WERI-Rb-1 (cell line): ENCODE results near the gene EDN1.

ENCODE experiments used
- DNase-seq: peaks from one replicate; pipeline ENCODE4 v3.0.0-alpha.2; 2020
- H3K27ac ChIP-seq: fragments of 250-450 bp; sonication (Bioruptor Pico); 2 replicates; pipeline ENCODE4 v1.5.1; 2020; ENCODE audit warnings: mild to moderate bottlenecking, moderate library complexity
- H3K27me3 ChIP-seq: fragments of 250-450 bp; sonication (Bioruptor Pico); 2 replicates; pipeline ENCODE4 v1.5.1; 2021; ENCODE audit warnings: mild to moderate bottlenecking, low read depth, moderate library complexity; ENCODE audit not compliant: insufficient read depth, severe bottlenecking
- H3K36me3 ChIP-seq: fragments of 250-450 bp; sonication (Bioruptor Pico); 2 replicates; pipeline ENCODE4 v1.5.1; 2020; ENCODE audit warnings: mild to moderate bottlenecking, moderate library complexity
- H3K4me3 ChIP-seq: 2 replicates; pipeline ENCODE4 v1.5.1; 2011; ENCODE audit warnings: low read depth, mild to moderate bottlenecking, control low read depth, low read length
- H3K9me3 ChIP-seq: fragments of 250-450 bp; sonication (Bioruptor Pico); 2 replicates; pipeline ENCODE4 v1.5.1; 2021; ENCODE audit warnings: mild to moderate bottlenecking, moderate library complexity; ENCODE audit not compliant: severe bottlenecking
- TF ChIP-seq, protein P1 (sequence below): IDR thresholded peaks from 2 replicates; pipeline ENCODE4 v1.5.1; 2011; ENCODE audit warnings: low read depth, mild to moderate bottlenecking, control low read depth, inconsistent platforms, low read length

EDN1 gene

DNA sequence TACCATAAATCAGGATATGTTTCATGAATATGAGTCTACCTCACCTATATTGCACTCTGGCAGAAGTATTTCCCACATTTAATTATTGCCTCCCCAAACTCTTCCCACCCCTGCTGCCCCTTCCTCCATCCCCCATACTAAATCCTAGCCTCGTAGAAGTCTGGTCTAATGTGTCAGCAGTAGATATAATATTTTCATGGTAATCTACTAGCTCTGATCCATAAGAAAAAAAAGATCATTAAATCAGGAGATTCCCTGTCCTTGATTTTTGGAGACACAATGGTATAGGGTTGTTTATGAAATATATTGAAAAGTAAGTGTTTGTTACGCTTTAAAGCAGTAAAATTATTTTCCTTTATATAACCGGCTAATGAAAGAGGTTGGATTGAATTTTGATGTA is 6.4 kb downstream of the EDN1 start:
- H3K36me3 ChIP-seq: no peaks in the 10 kb centered on the region
- no peak overlapping the region for H3K4me3 ChIP-seq
- no peak overlapping the region for H3K27ac ChIP-seq
- no peak for DNase-seq
- H3K9me3 ChIP-seq: no peaks in the 10 kb centered on the region
- peaks cover 20% of the 10 kb centered on the region for H3K27me3 ChIP-seq
- TF ChIP-seq, protein P1, sequence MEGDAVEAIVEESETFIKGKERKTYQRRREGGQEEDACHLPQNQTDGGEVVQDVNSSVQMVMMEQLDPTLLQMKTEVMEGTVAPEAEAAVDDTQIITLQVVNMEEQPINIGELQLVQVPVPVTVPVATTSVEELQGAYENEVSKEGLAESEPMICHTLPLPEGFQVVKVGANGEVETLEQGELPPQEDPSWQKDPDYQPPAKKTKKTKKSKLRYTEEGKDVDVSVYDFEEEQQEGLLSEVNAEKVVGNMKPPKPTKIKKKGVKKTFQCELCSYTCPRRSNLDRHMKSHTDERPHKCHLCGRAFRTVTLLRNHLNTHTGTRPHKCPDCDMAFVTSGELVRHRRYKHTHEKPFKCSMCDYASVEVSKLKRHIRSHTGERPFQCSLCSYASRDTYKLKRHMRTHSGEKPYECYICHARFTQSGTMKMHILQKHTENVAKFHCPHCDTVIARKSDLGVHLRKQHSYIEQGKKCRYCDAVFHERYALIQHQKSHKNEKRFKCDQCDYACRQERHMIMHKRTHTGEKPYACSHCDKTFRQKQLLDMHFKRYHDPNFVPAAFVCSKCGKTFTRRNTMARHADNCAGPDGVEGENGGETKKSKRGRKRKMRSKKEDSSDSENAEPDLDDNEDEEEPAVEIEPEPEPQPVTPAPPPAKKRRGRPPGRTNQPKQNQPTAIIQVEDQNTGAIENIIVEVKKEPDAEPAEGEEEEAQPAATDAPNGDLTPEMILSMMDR: no peak

DNA sequence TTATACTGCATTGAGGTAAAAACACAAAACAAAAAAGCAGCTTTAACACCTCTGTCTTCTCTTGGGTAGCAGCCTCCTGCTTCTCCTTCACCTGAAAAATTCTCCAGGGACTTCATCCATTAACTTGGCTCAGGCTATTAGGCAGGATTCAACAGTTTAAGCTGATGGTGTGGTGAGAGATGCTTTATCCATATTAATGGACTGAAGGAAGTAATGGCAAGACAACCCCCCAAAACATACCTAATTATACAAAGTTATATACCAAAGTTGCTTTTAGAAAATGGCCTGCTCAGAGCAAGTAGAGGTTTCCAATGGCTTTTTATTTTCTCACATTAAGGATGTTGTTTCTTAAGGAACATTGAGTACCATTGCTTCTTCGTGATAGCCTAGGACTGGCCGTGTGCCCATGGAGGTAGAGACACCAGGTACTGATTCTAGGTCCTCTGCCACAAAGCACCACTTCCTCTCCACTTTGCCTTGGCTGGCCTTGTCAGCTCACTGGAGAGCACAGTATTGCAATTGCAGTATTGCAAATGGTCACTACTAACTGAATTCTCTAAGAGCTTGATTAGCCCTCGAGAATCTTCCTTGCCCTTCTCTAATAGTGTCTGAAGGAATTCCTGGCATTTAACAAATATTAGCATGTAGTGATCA is 7.3 kb downstream of the EDN1 start:
- H3K9me3 ChIP-seq: no peaks in the 10 kb centered on the region
- no peak overlapping the region for H3K27ac ChIP-seq
- H3K36me3 ChIP-seq: no peaks in the 10 kb centered on the region
- H3K27me3 ChIP-seq: peaks cover 13% of the 10 kb centered on the region
- TF ChIP-seq, protein P1: no peak
- H3K4me3 ChIP-seq: no peak overlapping the region
- DNase-seq: no peak

DNA sequence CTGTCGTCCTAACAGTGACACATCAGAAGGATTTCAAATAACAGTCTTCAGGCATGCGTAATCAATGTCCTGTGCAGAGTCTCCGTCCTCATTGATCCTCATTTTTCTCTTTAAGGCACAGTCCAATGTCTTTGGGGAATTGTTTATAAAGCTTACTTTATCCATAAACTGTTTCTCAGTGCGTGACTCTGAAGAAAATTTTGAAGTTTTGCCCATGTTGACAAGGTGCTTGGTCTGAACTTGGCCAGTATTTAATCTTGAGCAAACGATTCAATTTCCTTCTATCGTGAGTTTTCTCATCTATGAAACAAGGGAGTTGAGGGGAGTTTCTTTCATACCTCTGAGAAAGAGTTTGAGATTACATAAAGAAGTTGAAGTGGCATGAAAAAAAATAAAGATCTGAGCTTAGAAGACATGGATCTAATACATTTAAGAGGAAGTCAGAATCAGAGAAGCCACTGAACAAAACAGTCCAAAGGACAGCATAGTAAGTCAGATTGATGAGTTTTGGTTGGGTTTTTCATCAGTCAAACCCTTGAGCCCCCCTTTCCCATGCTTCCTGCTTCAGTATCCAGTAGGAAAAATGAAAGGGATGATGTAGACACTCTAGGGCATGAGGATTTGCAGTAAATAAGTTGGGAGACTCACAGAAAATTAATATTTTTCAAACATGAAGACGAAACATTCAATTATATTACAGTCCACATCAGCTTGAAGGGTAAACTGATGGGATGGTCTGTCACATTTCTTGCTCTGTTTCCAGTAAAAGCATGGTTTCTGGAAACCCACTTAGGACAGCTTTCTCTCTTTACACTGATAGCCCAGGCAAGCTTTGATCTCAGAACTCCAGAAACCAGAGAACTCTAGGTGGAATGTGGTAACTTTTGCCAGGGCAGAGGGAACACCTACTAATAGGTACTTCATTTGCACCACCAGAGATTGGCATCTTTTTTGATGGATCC is 8.1 kb downstream of the EDN1 start:
- TF ChIP-seq, protein P1: no peak
- Histone ChIP-seq H3K36me3 (no peaks in the 10 kb centered on the region), H3K27me3 (peaks cover 7% of the 10 kb centered on the region), H3K9me3 (no peaks in the 10 kb centered on the region), H3K27ac (no peak overlapping the region), H3K4me3 (no peak overlapping the region)
- DNase-seq: no peak

DNA sequence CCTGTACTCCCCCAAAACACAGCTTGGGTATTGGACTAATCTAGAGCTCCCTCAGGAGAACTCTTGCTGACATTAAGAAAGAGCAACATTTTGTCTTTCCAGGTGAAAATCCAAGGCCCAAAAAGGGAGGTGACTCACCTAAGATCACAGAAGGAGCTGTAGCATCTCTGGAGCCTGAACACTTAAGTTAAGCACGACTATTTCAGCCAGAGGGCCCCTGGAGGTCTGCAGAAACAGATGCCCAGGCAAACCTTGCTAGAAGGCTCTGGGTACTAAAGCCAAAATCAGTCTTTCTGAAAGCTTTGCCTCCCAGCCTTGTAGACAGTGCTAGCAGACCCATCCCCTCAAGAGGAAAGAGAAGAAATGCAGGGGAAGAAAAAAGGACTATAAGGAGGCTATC is 8.8 kb downstream of the EDN1 start:
- Histone ChIP-seq H3K9me3 (no peaks in the 10 kb centered on the region), H3K36me3 (no peaks in the 10 kb centered on the region), H3K27ac (no peak overlapping the region), H3K27me3 (peaks cover 4% of the 10 kb centered on the region), H3K4me3 (no peak overlapping the region)
- DNase-seq: no peak
- TF ChIP-seq, protein P1: no peak

DNA sequence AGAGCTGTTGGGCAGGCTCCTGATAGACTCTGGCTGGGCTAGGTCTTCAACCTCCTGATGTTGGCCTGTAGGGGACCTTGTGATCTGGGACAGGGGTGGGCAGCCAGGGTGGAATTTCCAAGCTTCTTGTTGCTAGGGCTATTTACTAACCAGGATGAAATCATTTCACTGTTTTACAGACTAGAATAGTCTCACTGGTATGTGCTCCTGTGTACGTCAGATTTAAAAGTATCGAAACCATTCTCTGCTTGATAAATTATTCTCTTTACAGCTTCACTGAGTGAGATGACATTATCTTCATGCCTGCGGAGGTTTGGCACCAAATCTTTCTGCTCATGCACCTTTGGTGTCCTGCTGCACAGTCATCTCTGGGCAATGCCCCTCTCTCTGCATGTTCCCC is 10.9 kb downstream of the EDN1 start:
- no peaks in the 10 kb centered on the region for H3K9me3 ChIP-seq
- no peak overlapping the region for H3K4me3 ChIP-seq
- H3K27ac ChIP-seq: no peak overlapping the region
- TF ChIP-seq, protein P1: no peak
- H3K27me3 ChIP-seq: peaks cover 2% of the 10 kb centered on the region
- DNase-seq: no peak
- no peaks in the 10 kb centered on the region for H3K36me3 ChIP-seq
